ENCODE measurements around the gene TMOD2.

Gene TMOD2

GRCh38 chr15:51736751-51737521 lies 14.5 kb upstream of the TMOD2 start:
- no peak for DNase-seq

- DNase-seq: peak; percentile 54
Observed at GRCh38 chr15:51737522-51738305, 13.7 kb upstream of the TMOD2 start, which contains the start of gene LYSMD2. LYSMD2 (minus strand) TSS chr15:51737655; CDS start chr15:51737622, 33 bp downstream.

GRCh38 chr15:51738553-51738952 lies 12.8 kb upstream of the TMOD2 start:
- no peak for DNase-seq

- no peak for DNase-seq
Observed at GRCh38 chr15:51739061-51739712, 12.2 kb upstream of the TMOD2 start.

GRCh38 chr15:51749307-51749706 lies 2.1 kb upstream of the TMOD2 start:
- DNase-seq: no peak

- DNase-seq: no peak
Observed at GRCh38 chr15:51750186-51750585, 1.2 kb upstream of the TMOD2 start.

GRCh38 chr15:51751697-51752683 lies 593 bp downstream of the TMOD2 start:
- peak; percentile 27 for DNase-seq

GRCh38 chr15:51752888-51753287 lies 1.5 kb downstream of the TMOD2 start:
- DNase-seq: no peak

- no peak for DNase-seq
Observed at GRCh38 chr15:51754267-51754666, 2.9 kb downstream of the TMOD2 start.

- no peak for DNase-seq
Observed at GRCh38 chr15:51755790-51756189, 4.4 kb downstream of the TMOD2 start.

- DNase-seq: no peak
Observed at GRCh38 chr15:51756482-51756881, 5.1 kb downstream of the TMOD2 start.

- DNase-seq: no peak
Observed at GRCh38 chr15:51757450-51757849, 6.1 kb downstream of the TMOD2 start.

- DNase-seq: peak; percentile 86
Observed at GRCh38 chr15:51758645-51759044, 7.2 kb downstream of the TMOD2 start.

GRCh38 chr15:51759557-51760070 lies 8.2 kb downstream of the TMOD2 start:
- DNase-seq: peak; percentile 98

GRCh38 chr15:51760805-51761204 lies 9.4 kb downstream of the TMOD2 start:
- DNase-seq: no peak

- no peak for DNase-seq
Observed at GRCh38 chr15:51765751-51766150, 14.4 kb downstream of the TMOD2 start.

- no peak for DNase-seq
Observed at GRCh38 chr15:51766341-51766740, 14.9 kb downstream of the TMOD2 start.

- DNase-seq: no peak
Observed at GRCh38 chr15:51768018-51768417, 16.6 kb downstream of the TMOD2 start.

GRCh38 chr15:51770902-51771301 lies 19.5 kb downstream of the TMOD2 start:
- no peak for DNase-seq

- no peak for DNase-seq
Observed at GRCh38 chr15:51771773-51772172, 20.4 kb downstream of the TMOD2 start.

GRCh38 chr15:51774916-51775315 lies 23.5 kb downstream of the TMOD2 start:
- DNase-seq: no peak

Measured in fibroblast of upper back skin (primary cell).